Peyer's patch (tissue), 4 donors: ENCODE data around the gene FILIP1L. TPM values are rescaled to one million over a fixed set of nuclear protein-coding genes. Genes with fewer than 3 reads are reported as not detected.

ENCODE experiments used
- DNase-seq, 3 donors: peaks; one replicate each; pipeline ENCODE4 v3.0.0-alpha.2; 2017 to 2019
- H3K27ac ChIP-seq, 4 donors: fragments of 200-600 bp; sonication (generic); one replicate each; pipeline ENCODE4 v1.5.1; 2016 to 2019
- H3K27me3 ChIP-seq, 2 donors: fragments of 200-600 bp; sonication (generic); one replicate each; pipeline ENCODE4 v1.5.1; 2019
- H3K36me3 ChIP-seq, 3 donors: fragments of 200-600 bp; sonication (generic); one replicate each; pipeline ENCODE4 v1.5.1; 2016 to 2019
- H3K4me1 ChIP-seq, 4 donors: fragments of 200-600 bp; sonication (generic); one replicate each; pipeline ENCODE4 v1.5.1; 2016 to 2019
- H3K4me3 ChIP-seq, 4 donors: fragments of 200-600 bp; sonication (generic); 1 replicate in 3 of 4; 2 replicates in 1 of 4; pipeline ENCODE4 v1.5.1; 2016 to 2019; ENCODE audit warnings: mild to moderate bottlenecking in 1 of 4
- H3K9me3 ChIP-seq, 4 donors: fragments of 200-600 bp; sonication (generic); one replicate each; pipeline ENCODE4 v1.5.1; 2016 to 2019; ENCODE audit warnings: mild to moderate bottlenecking in 1 of 4
- POLR2A ChIP-seq, 2 donors: fragments of 450-650 bp; IDR thresholded peaks; one replicate each; pipeline ENCODE4 v1.5.1; 2017; ENCODE audit warnings: antibody characterized with exemption in 2 of 2, mild to moderate bottlenecking in 2 of 2, moderate library complexity in 2 of 2
- total RNA-seq, 4 donors: library from RNA; depleted of rRNA; stranded (reverse); fragments of >200 nt; gene quantifications; one replicate each; pipeline ENCODE4 v1.1.0, GENCODE V29; 2016
- TF ChIP-seq, protein P1 (sequence below), 6 experiments: fragments of 450-650 bp in 4 of 6; fragments of 200-600 bp in 2 of 6; sonication (generic) in 1 of 6; IDR thresholded peaks; one replicate each; pipeline ENCODE4 v1.5.1; 2017 to 2019; ENCODE audit warnings: antibody characterized with exemption in 6 of 6, mild to moderate bottlenecking in 3 of 6, moderate library complexity in 1 of 6

The FILIP1L gene
- total RNA-seq, 4 donors from 2014 or later, result 5.3 to 69.3 (median 13.1) TPM

DNA sequence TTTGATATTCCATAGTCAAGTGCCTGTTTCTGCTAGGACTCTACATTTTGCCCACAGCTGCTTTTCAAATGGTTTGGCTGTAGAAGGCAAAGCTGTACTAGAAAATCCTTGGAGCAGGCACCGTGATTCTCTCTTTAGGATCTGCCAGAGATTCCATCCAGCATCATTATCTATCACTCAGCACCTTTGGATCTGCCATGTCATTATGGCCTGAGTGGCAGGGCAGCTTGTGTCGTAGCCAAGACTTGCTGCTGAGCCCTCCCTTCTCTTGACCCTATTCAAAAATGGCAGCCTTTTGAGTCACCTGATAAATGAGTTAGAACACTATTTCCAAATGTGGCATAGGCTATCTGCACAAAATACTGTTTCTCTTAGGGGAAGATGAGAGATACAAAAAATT lies 304.7 kb downstream of the FILIP1L start:
- TF ChIP-seq, protein P1, sequence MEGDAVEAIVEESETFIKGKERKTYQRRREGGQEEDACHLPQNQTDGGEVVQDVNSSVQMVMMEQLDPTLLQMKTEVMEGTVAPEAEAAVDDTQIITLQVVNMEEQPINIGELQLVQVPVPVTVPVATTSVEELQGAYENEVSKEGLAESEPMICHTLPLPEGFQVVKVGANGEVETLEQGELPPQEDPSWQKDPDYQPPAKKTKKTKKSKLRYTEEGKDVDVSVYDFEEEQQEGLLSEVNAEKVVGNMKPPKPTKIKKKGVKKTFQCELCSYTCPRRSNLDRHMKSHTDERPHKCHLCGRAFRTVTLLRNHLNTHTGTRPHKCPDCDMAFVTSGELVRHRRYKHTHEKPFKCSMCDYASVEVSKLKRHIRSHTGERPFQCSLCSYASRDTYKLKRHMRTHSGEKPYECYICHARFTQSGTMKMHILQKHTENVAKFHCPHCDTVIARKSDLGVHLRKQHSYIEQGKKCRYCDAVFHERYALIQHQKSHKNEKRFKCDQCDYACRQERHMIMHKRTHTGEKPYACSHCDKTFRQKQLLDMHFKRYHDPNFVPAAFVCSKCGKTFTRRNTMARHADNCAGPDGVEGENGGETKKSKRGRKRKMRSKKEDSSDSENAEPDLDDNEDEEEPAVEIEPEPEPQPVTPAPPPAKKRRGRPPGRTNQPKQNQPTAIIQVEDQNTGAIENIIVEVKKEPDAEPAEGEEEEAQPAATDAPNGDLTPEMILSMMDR (IDR thresholded peaks at IDR 0.05), result no peak
- TF ChIP-seq POLR2A (IDR thresholded peaks at IDR 0.05), result no peak

DNA sequence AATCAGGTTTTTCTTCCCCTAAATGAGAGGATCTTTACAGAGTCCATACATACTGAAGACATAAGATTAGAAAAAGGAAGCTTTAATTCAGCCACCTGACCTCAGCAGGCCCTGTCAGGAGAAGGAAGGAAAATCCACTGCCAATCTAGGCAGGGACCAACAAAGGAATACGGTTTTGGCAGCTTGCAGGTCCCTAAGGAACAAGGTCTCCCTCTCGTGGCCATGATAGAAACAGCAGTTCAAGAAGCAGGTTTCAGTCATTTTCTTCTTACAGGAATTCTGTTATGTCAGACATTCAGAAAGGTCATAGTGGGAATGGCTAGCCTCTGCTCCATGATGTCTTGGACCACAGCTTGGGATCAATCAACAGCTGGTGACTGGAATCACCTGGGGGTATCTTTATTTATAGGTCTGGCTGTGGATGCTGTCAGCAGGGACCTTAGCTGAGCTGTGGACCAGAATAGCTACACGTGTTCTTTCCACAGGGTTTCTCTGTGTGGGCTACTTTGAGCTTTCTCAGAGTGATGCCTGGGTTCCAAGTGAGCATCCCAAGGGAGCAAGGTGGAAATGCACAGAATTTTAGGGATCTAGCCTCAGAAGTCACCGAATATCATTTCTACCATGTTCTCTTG lies 306.0 kb downstream of the FILIP1L start:
- Histone ChIP-seq H3K4me1 (no peaks in the 10 kb centered on the region), H3K27me3 (no peaks in the 10 kb centered on the region), H3K36me3 (no peaks in the 10 kb centered on the region), H3K4me3 (no peak overlapping the region), H3K27ac (no peak overlapping the region), H3K9me3 (peaks cover 0 to 12% (median 5%) of the 10 kb centered on the region in 4 donors)
- no peak for TF ChIP-seq POLR2A (IDR thresholded peaks at IDR 0.05)
- TF ChIP-seq, protein P1 (IDR thresholded peaks at IDR 0.05), result peak; percentile 44 to 80 (median 54)
- peak in 2 of 3 donors; percentile 35 to 75 for DNase-seq

More for the DNA sequence above, 304.7 kb downstream of the FILIP1L start:
- Histone ChIP-seq H3K36me3 (no peaks in the 10 kb centered on the region), H3K4me1 (no peaks in the 10 kb centered on the region), H3K27ac (no peak overlapping the region), H3K9me3 (peaks cover 0 to 10% (median 4%) of the 10 kb centered on the region in 4 donors), H3K4me3 (no peak overlapping the region), H3K27me3 (no peaks in the 10 kb centered on the region)
- no peak for DNase-seq

DNA sequence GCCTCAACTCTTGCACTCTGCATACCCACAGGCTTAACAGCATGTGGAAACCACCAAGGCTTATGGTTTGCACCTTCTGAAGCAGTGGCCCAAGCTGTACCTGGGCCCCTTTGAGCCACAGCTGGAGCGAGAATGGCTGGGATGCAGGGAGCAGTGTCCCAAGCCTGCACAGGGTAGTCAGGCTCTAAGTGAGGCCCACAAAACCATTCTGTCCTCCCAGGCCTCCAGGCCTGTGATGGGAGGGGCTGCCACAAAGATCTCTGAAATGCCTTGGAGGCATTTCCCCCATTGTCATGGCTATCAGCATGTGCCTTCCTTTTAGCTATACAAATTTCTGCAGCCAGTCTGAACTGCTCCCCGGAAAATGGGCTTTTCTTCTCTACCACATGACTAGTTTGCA lies 309.1 kb downstream of the FILIP1L start:
- Histone ChIP-seq H3K36me3 (no peaks in the 10 kb centered on the region), H3K27me3 (no peaks in the 10 kb centered on the region), H3K9me3 (peaks cover 0 to 12% (median 5%) of the 10 kb centered on the region in 4 donors), H3K4me1 (no peaks in the 10 kb centered on the region), H3K4me3 (no peak overlapping the region), H3K27ac (no peak overlapping the region)
- no peak for TF ChIP-seq POLR2A (IDR thresholded peaks at IDR 0.05)
- TF ChIP-seq, protein P1 (IDR thresholded peaks at IDR 0.05), result no peak
- DNase-seq, result no peak

DNA sequence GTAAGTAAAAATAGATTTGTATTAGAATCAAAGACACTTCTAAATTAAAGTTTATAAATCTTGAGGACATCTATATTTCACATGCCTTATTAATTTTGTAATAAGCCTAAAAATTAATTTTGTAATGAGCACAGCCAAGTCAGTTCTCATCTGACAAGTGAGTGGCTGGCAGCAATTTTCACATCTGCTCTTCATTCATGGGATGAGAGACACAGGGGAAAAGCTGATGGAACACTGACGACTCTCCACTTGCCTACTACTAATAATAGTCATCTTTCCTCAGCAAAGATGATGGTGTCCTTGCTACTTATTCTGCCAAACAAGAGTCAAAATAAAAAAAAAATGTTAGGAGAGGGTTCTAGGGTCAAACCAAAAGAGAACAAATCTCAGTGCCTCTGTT lies 311.0 kb downstream of the FILIP1L start:
- H3K27ac ChIP-seq, result no peak overlapping the region
- no peaks in the 10 kb centered on the region for H3K27me3 ChIP-seq
- TF ChIP-seq, protein P1 (IDR thresholded peaks at IDR 0.05), result no peak
- TF ChIP-seq POLR2A (IDR thresholded peaks at IDR 0.05), result no peak
- no peak overlapping the region for H3K4me3 ChIP-seq
- no peaks in the 10 kb centered on the region for H3K4me1 ChIP-seq
- H3K9me3 ChIP-seq, result peaks cover 0 to 12% (median 5%) of the 10 kb centered on the region in 4 donors
- H3K36me3 ChIP-seq, result no peaks in the 10 kb centered on the region
- DNase-seq, result no peak

DNA sequence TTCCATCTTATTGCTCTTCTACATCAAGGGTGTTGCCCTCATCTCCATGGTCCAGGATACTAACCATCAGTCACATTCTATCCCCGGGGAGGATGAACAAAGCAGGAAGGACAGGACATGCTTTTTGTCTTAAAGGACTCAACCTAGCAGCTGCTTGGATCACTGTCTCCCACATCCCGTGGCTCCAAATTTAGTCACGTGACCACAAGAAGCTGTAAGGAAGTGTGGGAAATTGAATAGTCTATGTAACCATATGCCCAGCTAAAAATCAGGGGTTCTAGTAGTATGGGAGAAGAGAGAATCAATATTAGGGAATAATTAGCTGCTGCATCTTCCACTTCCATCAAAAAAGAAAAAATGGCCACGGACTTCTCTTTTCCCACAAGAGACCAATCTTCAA lies 314.9 kb downstream of the FILIP1L start:
- DNase-seq, result no peak
- H3K4me3 ChIP-seq, result no peak overlapping the region
- no peak for TF ChIP-seq POLR2A (IDR thresholded peaks at IDR 0.05)
- TF ChIP-seq, protein P1 (IDR thresholded peaks at IDR 0.05), result no peak

More for the DNA sequence above, 314.9 kb downstream of the FILIP1L start:
- no peaks in the 10 kb centered on the region for H3K36me3 ChIP-seq
- H3K4me1 ChIP-seq, result no peaks in the 10 kb centered on the region
- H3K27ac ChIP-seq, result no peak overlapping the region
- peaks cover 0 to 2% (median 0%) of the 10 kb centered on the region in 4 donors for H3K9me3 ChIP-seq
- no peaks in the 10 kb centered on the region for H3K27me3 ChIP-seq
